Endothelial cell of umbilical vein (primary cell): ENCODE data around the gene ZNF556.

Experiments used
- CTCF ChIP-seq, 2 donors: IDR thresholded peaks; 1 replicate in 1 of 2; 2 replicates in 1 of 2; pipeline ENCODE4 v1.5.1; 2011; ENCODE audit warnings: low read length in 2 of 2, mild to moderate bottlenecking in 2 of 2, moderate library complexity in 2 of 2, control low read depth in 1 of 2, inconsistent platforms in 1 of 2, low read depth in 1 of 2; ENCODE audit not compliant: insufficient read depth in 1 of 2; ENCODE audit errors: extremely low read depth in 1 of 2
- EZH2 ChIP-seq: IDR thresholded peaks from 2 replicates; pipeline ENCODE4 v1.6.1; 2012; ENCODE audit warnings: borderline replicate concordance, low read depth, mild to moderate bottlenecking, moderate library complexity, low read length, inconsistent platforms; ENCODE audit not compliant: severe bottlenecking
- FOS ChIP-seq: IDR thresholded peaks from 2 replicates; pipeline ENCODE4 v1.6.1; 2011; ENCODE audit warnings: mild to moderate bottlenecking, low read length, moderate library complexity, borderline replicate concordance; ENCODE audit not compliant: insufficient read depth
- GATA2 ChIP-seq: IDR thresholded peaks from 2 replicates; pipeline ENCODE4 v1.7.0; 2011; ENCODE audit warnings: low read depth, mild to moderate bottlenecking, moderate library complexity, mixed read lengths, low read length; ENCODE audit not compliant: insufficient read length, insufficient read depth
- JUN ChIP-seq: IDR thresholded peaks from 2 replicates; pipeline ENCODE4 v1.6.1; 2011; ENCODE audit warnings: borderline replicate concordance, low read depth; ENCODE audit not compliant: insufficient read length, insufficient read depth
- MAX ChIP-seq: IDR thresholded peaks from 2 replicates; pipeline ENCODE4 v1.6.1; 2011; ENCODE audit not compliant: insufficient read depth, insufficient read length
- MYC ChIP-seq: IDR thresholded peaks from one replicate; pipeline ENCODE4 v1.6.1; 2011; ENCODE audit warnings: mild to moderate bottlenecking, low read depth, low read length
- POLR2A ChIP-seq: IDR thresholded peaks from 2 replicates; pipeline ENCODE4 v1.6.1; 2012; ENCODE audit warnings: low read depth, mild to moderate bottlenecking, control low read depth, low read length
- POLR2AphosphoS5 ChIP-seq: IDR thresholded peaks from 2 replicates; pipeline ENCODE4 v1.6.1; 2012; ENCODE audit warnings: low read depth, mild to moderate bottlenecking, control low read depth, low read length, moderate library complexity; ENCODE audit not compliant: insufficient read depth

GRCh38 chr19:2853015-2853606 lies 14.0 kb upstream of the ZNF556 start:
- TF ChIP-seq EZH2 (no peak), CTCF (IDR thresholded peaks at IDR 0.05; ENCODE audit: extremely low read depth in 1 of 2, insufficient read depth in 1 of 2, low read depth in 1 of 2, low read length in 2 of 2) (no peak), POLR2A (no peak), MAX (no peak), MYC (no peak), POLR2AphosphoS5 (no peak), JUN (no peak), GATA2 (no peak), FOS (no peak)
